SW 1271 (cell line): ENCODE data around the gene ROPN1B.

ENCODE experiments used
- DNase-seq, 2 experiments: peaks; one replicate each; lab custom pipeline; 2025; lab: John Stamatoyannopoulos, UW

Gene ROPN1B

GRCh38 chr3:126030455-126030854 is 61.5 kb downstream of the ROPN1B start:
- DNase-seq, result no peak

GRCh38 chr3:126031981-126032471 is 63.0 kb downstream of the ROPN1B start:
- no peak for DNase-seq
